CD14-positive monocyte (primary cell): ENCODE results near the gene DCLK3. TPM values are rescaled to one million over a fixed set of nuclear protein-coding genes. Genes with fewer than 3 reads are reported as not detected.

Experiments
- DNase-seq, 3 donors: peaks; one replicate each; pipeline ENCODE4 v3.0.0-alpha.2; 2011 to 2022
- H2AFZ ChIP-seq: 2 replicates; pipeline ENCODE4 v1.6.0; 2012; ENCODE audit warnings: mild to moderate bottlenecking, low read depth, low read length, inconsistent platforms; ENCODE audit not compliant: insufficient read depth, poor library complexity, severe bottlenecking
- H3K27ac ChIP-seq, 2 donors: 1 replicate in 1 of 2; 2 replicates in 1 of 2; pipeline ENCODE4 v1.5.1; 2012 to 2013; ENCODE audit warnings: low read length in 2 of 2, control low read depth in 1 of 2, inconsistent platforms in 1 of 2, low read depth in 1 of 2, mild to moderate bottlenecking in 1 of 2
- H3K27me3 ChIP-seq, 2 donors: one replicate each; pipeline versions ENCODE4 v1.6.0 to v1.6.1; 2011 to 2013; ENCODE audit warnings: low read length in 2 of 2; ENCODE audit not compliant: control insufficient read depth in 2 of 2, insufficient read depth in 2 of 2
- H3K36me3 ChIP-seq, 2 donors: replicated peaks in 1 of 2; 1 replicate in 1 of 2; 2 replicates in 1 of 2; pipeline versions ENCODE4 v1.5.1 to v1.6.1; 2012 to 2013; ENCODE audit warnings: low read length in 2 of 2, control low read depth in 1 of 2, inconsistent platforms in 1 of 2, mild to moderate bottlenecking in 1 of 2; ENCODE audit not compliant: insufficient read depth in 2 of 2, control insufficient read depth in 1 of 2
- H3K4me1 ChIP-seq, 2 donors: 1 replicate in 1 of 2; 2 replicates in 1 of 2; pipeline versions ENCODE4 v1.5.1 to v1.6.1; 2012 to 2013; ENCODE audit warnings: low read length in 2 of 2, control low read depth in 1 of 2, inconsistent platforms in 1 of 2, mild to moderate bottlenecking in 1 of 2, moderate library complexity in 1 of 2; ENCODE audit not compliant: insufficient read depth in 2 of 2, control insufficient read depth in 1 of 2
- H3K4me2 ChIP-seq: replicated peaks from 2 replicates; pipeline ENCODE3; 2012; ENCODE audit warnings: low read length, moderate library complexity, mild to moderate bottlenecking; ENCODE audit not compliant: poor library complexity, severe bottlenecking; ENCODE audit errors: extremely low read depth
- H3K4me3 ChIP-seq, 3 experiments: fragments of 200-600 bp in 1 of 3; sonication (generic) in 1 of 3; replicated peaks in 1 of 3; 1 replicate in 2 of 3; 2 replicates in 1 of 3; pipeline ENCODE4 v1.5.1; 2011 to 2013; ENCODE audit warnings: low read length in 3 of 3, mild to moderate bottlenecking in 3 of 3, control low read depth in 2 of 3, low read depth in 2 of 3, inconsistent platforms in 1 of 3, moderate library complexity in 1 of 3
- H3K79me2 ChIP-seq: 2 replicates; pipeline ENCODE4 v1.6.0; 2012; ENCODE audit warnings: mild to moderate bottlenecking, control low read depth, inconsistent platforms, low read length, moderate library complexity; ENCODE audit not compliant: insufficient read depth
- H3K9ac ChIP-seq: 2 replicates; pipeline ENCODE4 v1.6.0; 2017; ENCODE audit warnings: low read length, mild to moderate bottlenecking; ENCODE audit not compliant: insufficient read depth, poor library complexity, severe bottlenecking
- H3K9me3 ChIP-seq, 2 donors: replicated peaks in 1 of 2; 1 replicate in 1 of 2; 2 replicates in 1 of 2; pipeline versions ENCODE4 v1.5.1 to v1.6.1; 2012 to 2013; ENCODE audit warnings: low read length in 2 of 2, control low read depth in 1 of 2; ENCODE audit not compliant: control insufficient read depth in 1 of 2, insufficient read depth in 1 of 2
- H4K20me1 ChIP-seq: 2 replicates; pipeline ENCODE4 v1.6.0; 2012; ENCODE audit warnings: mild to moderate bottlenecking, low read length, control low read depth, moderate library complexity; ENCODE audit not compliant: insufficient read depth
- H3K27ac Mint-ChIP-seq, 7 donors: one replicate each; pipeline ENCODE4 v1.8.0; 2020; ENCODE audit warnings: mild to moderate bottlenecking in 7 of 7, mixed read lengths in 7 of 7, moderate library complexity in 6 of 7, inconsistent platforms in 2 of 7
- H3K27me3 Mint-ChIP-seq, 3 donors: one replicate each; pipeline ENCODE4 v1.8.0; 2021 to 2022; ENCODE audit warnings: low read depth in 3 of 3, mild to moderate bottlenecking in 3 of 3, mixed read lengths in 3 of 3, moderate library complexity in 3 of 3, inconsistent platforms in 1 of 3
- H3K36me3 Mint-ChIP-seq, 2 donors: one replicate each; pipeline ENCODE4 v1.8.0; 2020; ENCODE audit warnings: mixed read lengths in 2 of 2, inconsistent platforms in 1 of 2, mild to moderate bottlenecking in 1 of 2
- H3K4me1 Mint-ChIP-seq: one replicate; pipeline ENCODE4 v1.8.0; 2020; ENCODE audit warnings: mild to moderate bottlenecking, mixed read lengths
- H3K4me3 Mint-ChIP-seq, 2 donors: one replicate each; pipeline ENCODE4 v1.8.0; 2020; ENCODE audit warnings: mild to moderate bottlenecking in 2 of 2, mixed read lengths in 2 of 2, moderate library complexity in 1 of 2
- H3K9me3 Mint-ChIP-seq, 7 donors: one replicate each; pipeline ENCODE4 v1.8.0; 2020 to 2022; ENCODE audit warnings: mixed read lengths in 7 of 7, mild to moderate bottlenecking in 6 of 7, moderate library complexity in 6 of 7, inconsistent platforms in 2 of 7
- WGBS: methylation state at CpG from one replicate; pipeline ENCODE4 v1.1.5; 2013; ENCODE audit warnings: missing lambda C conversion rate; ENCODE audit not compliant: insufficient coverage; 5-methylcytosine and 5-hydroxymethylcytosine counted together
- intact Hi-C, 2 donors: fragments of 100-400 bp; cut with micrococcal nuclease; formaldehyde crosslinking; loops; one replicate each; pipeline versions ENCODE4 v1.15.0 to v1.15.1; 2023
- polyA plus RNA-seq, 3 donors: library from polyadenylated mRNA; depleted of rRNA in 1 of 3; unstranded in 2 of 3; stranded (reverse) in 1 of 3; fragments of 300-500 nt in 2 of 3; fragments of >200 nt in 1 of 3; fragmentation: Illumina TruSeq in 2 of 3; gene quantifications; 1 replicate in 2 of 3; 2 replicates in 1 of 3; pipeline ENCODE4 v1.2.3, GENCODE V29; 2012 to 2021
- TF ChIP-seq, protein P1 (sequence below): fragments of 200-600 bp; IDR thresholded peaks from one replicate; pipeline ENCODE4 v1.8.0; 2022; ENCODE audit warnings: antibody characterized with exemption, mild to moderate bottlenecking

DCLK3 gene
- polyA plus RNA-seq, 3 donors = not detected

DNA sequence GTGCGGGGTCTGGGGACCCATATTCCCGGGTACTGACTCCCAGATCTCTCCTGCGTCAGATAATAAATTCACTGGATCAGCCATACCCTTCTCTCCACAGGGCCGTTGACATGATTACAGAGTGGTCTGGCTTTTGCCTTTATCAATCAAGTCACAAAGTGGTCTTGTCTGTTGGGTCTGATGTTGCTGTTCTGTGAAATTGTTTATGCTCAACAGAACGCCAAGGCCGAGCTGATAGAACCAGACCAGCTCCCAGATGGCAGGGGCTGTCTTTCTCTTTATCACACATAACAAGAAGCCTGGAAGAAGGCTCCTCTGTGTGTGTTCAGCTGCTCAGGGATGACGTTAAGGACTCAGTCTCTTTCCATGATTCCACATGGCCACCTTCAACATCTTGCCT lies 751 bp upstream of the DCLK3 start:
- no peak overlapping the region for H3K9ac ChIP-seq
- Mint-ChIP-seq H3K36me3 (peaks cover 0 to 4% of the 10 kb centered on the region in 2 donors), H3K27ac (no peak overlapping the region), H3K4me1 (peaks cover 11% of the 10 kb centered on the region), H3K27me3 (peaks cover 61 to 70% (median 61%) of the 10 kb centered on the region in 3 donors), H3K4me3 (peak overlapping the region; percentile 7 to 87), H3K9me3 (peaks cover 0 to 24% (median 9%) of the 10 kb centered on the region in 7 donors)
- H3K4me3 ChIP-seq = no peak overlapping the region
- no peaks in the 10 kb centered on the region for H3K79me2 ChIP-seq
- H3K4me2 ChIP-seq = no peak overlapping the region
- intact Hi-C loops = no loop called here
- no peaks in the 10 kb centered on the region for H3K36me3 ChIP-seq
- H3K27ac ChIP-seq = no peak overlapping the region
- H4K20me1 ChIP-seq = no peaks in the 10 kb centered on the region
- peaks cover 6 to 18% of the 10 kb centered on the region in 2 donors for H3K9me3 ChIP-seq
- H3K27me3 ChIP-seq = peaks cover 58 to 64% of the 10 kb centered on the region in 2 donors
- no peak for DNase-seq
- no peak overlapping the region for H2AFZ ChIP-seq
- WGBS = 100% methylated on average over 2 of the region's 7 CpGs
- TF ChIP-seq, protein P1, sequence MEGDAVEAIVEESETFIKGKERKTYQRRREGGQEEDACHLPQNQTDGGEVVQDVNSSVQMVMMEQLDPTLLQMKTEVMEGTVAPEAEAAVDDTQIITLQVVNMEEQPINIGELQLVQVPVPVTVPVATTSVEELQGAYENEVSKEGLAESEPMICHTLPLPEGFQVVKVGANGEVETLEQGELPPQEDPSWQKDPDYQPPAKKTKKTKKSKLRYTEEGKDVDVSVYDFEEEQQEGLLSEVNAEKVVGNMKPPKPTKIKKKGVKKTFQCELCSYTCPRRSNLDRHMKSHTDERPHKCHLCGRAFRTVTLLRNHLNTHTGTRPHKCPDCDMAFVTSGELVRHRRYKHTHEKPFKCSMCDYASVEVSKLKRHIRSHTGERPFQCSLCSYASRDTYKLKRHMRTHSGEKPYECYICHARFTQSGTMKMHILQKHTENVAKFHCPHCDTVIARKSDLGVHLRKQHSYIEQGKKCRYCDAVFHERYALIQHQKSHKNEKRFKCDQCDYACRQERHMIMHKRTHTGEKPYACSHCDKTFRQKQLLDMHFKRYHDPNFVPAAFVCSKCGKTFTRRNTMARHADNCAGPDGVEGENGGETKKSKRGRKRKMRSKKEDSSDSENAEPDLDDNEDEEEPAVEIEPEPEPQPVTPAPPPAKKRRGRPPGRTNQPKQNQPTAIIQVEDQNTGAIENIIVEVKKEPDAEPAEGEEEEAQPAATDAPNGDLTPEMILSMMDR = no peak
- H3K4me1 ChIP-seq = peaks cover 4 to 10% of the 10 kb centered on the region in 2 donors

DNA sequence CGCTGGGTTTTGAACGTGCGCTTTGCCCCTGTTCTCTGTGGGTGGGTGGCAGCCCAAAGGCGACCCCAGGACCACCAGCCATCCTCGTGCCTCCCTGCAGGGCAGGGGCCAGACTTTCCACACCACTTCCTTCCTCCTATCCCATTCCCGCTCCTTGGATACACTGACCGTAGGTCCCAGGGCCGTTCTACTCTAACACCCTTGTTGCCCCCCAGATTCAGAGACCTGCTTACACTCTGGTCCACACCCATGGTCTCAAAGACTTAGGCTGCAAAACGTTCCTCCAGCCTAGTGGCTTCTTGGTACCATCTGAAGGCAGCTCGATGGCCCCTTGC lies 318 bp upstream of the DCLK3 start:
- Histone ChIP-seq H3K9me3 (peaks cover 6 to 18% of the 10 kb centered on the region in 2 donors), H3K27ac (no peak overlapping the region), H3K27me3 (peaks cover 58 to 60% of the 10 kb centered on the region in 2 donors), H3K4me1 (peaks cover 4 to 10% of the 10 kb centered on the region in 2 donors), H2AFZ (no peak overlapping the region), H3K4me2 (peak overlapping the region; percentile 61), H3K79me2 (no peaks in the 10 kb centered on the region), H3K9ac (no peak overlapping the region), H3K36me3 (no peaks in the 10 kb centered on the region), H4K20me1 (no peaks in the 10 kb centered on the region), H3K4me3 (peak overlapping the region in 1 of 3 experiments; percentile 58)
- peaks cover 61 to 70% (median 61%) of the 10 kb centered on the region in 3 donors for H3K27me3 Mint-ChIP-seq
- H3K4me3 Mint-ChIP-seq = peak overlapping the region; percentile 68 to 87
- intact Hi-C loops = no loop called here
- no peak for DNase-seq
- H3K4me1 Mint-ChIP-seq = peaks cover 11% of the 10 kb centered on the region
- 39% methylated on average over 6 of the region's 10 CpGs for WGBS
- H3K9me3 Mint-ChIP-seq = peaks cover 0 to 24% (median 9%) of the 10 kb centered on the region in 7 donors
- no peak overlapping the region for H3K27ac Mint-ChIP-seq
- H3K36me3 Mint-ChIP-seq = peaks cover 0 to 4% of the 10 kb centered on the region in 2 donors
- TF ChIP-seq, protein P1 = no peak
